NCI-H524 (cell line): ENCODE data around the gene ADAM8.
A peak's percentile ranks its signal among the peaks of the same experiment; 100 is the strongest.
"Not testable (repeated sequence)": the region's sequence is repeated elsewhere in the genome, so short reads cannot be mapped to it uniquely, and the experiment has no call there.

ENCODE experiments used
- DNase-seq, 2 experiments: peaks; one replicate each; lab custom pipeline; 2025; lab: John Stamatoyannopoulos, UW

Gene ADAM8

DNA sequence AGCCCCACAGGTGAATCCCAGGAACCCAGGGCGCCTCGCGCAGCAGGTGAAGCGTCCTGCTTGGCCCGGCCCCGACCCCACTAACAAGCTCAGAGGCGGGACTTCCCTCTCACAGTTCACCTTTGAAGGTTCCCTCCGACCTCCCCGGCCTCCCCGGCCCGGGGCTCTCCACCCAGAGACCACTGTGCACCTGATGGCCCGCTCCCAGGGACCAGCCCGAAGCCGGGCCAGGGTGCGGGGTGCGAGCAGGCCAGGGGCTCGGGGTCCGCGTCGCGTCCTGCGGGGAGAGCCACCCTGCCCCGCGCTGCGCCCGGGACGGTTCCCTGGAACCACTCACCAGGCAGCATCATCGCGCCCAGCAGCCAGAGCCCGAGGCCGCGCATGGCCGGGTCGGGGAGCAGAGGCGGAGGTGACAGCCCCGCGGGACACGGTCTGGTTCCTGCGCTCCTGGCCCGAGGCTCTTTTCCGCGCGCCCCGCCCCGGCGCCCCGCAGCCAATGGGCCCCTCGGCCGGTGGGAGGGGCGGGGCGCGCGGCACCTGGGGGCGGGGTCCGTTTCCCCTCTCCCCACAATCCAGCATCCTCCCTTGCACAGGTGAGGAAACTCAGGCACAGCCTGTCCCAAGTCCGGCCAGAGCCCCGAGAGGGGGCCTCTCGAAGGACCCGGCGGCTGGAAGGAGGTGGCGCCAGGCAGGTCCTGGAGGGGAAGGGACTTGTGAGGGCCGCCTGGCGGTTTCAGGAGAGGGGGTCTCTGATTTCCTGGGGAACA lies at the start of gene ADAM8:
TSS of gene ADAM8 (minus strand) at position 434 of the 767 bp plus-strand sequence. CDS start at position 383, 51 bp downstream.
- DNase-seq = no peak

DNA sequence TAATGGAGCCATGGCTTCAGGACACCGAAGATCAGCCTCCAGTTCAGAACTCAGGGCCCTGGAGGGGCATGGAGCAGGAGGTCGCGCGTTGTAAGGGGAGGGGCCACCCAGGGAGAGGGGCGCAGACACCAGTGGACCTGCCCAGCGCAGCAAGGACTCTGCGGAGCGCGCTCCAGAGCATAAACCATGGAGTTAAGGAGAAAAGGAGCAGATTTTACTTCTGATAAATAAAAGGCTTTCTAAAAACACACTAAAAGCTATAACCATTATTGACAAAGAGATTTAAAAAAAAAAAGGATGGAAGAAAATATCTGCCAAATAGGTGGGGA lies 49.5 kb upstream of the ADAM8 start:
- DNase-seq = no peak

DNA sequence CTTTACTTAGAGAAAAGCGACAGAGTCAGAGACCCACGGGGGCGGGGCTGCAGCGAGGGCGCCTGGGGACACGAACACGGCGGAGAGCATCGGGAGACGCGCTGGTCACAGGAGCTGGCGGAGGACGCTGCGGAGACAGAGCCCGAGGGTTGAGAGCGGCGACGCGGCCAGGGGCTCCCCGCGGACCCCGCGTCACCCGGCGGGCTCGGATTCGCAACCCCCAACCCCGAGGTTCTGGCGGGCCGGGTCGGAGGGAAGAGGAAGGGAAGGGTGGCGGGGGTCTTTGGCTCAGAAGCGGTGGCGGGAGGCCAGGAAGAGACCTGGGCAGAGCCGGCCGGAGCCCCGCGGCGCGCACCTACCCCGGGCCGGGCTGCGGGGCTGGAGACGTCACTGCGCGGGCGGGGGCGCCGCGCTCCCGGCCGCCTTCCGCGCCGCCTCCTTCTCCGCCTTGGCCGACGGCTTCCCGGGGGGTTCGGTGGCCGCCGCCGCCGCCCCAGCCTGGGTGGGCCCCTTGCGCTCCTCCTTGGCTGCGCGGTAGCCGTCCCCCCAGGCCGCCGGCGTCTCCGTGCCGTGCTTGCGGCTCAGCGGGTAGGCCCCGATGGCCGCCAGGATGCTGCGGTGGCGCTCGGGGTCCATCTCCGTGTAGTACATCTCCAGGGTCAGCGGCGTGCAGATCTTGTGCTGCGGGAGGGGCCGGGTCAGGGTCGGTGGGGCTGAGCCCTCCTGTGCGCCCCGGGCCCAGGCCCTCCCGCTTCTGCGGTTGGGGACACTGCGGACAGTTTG lies 49.0 kb upstream of the ADAM8 start:
- DNase-seq = no peak

GRCh38 chr10:133324857-133325260 lies 48.2 kb upstream of the ADAM8 start:
- DNase-seq = no peak

- no peak for DNase-seq
Measured at GRCh38 chr10:133324198-133324792, 47.6 kb upstream of the ADAM8 start.

DNA sequence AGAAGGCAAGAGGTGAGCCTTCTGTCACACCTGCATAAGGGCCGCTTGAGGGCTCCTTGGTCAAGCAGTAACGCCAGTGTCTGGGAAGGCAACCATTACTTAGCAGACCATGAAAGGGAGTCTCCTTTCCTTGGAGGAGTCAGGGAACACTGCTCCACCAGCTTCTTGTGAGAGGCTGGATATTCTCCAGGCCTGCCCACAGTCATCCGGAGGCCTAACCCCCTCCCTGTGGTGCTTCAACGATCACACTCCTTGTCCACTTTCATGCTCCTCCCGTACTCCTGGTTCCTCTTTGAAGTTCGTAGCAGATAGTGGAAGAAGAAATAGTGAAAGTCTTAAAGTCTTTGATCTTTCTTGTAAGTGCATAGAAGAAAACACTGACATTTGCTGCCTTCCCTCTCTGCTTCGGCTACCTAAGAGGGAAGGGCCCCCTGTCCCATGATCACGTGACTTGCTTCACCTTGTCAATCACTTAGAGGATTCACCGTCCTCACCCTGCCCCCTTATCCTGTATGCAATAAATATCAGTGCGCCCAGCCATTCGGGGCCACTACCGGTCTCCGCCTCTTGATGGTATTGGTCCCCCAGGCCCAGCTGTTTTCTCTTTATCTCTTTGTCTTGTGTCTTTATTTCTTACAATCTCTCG lies 45.5 kb upstream of the ADAM8 start:
- DNase-seq = not testable (repeated sequence)

DNA sequence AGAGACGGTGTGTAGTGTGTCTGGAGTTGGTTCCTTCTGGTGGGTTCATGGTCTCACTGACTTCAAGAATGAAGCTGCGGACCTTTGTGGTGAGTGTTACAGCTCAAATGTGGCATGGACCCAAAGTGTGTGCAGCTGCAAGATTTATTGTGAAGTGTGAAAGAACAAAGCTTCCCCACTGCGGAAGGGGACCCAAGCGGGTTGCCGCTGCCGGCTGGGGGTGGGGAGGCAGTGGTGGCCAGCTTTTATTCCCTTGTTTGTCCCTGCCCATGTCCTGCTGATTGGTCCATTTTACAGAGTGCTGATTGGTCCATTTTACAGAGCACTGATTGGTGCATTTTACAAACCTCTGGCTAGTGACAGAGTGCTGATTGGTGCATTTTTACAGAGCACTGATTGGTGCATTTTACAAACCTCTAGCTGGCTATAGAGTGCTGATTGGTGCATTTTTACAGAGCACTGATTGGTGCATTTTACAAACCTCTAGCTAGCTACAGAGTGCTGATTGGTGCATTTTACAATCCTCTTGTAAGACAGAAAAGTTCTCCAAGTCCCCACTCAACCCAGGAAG lies 44.3 kb upstream of the ADAM8 start:
- DNase-seq = not testable (repeated sequence)

GRCh38 chr10:133318494-133319127 lies 41.9 kb upstream of the ADAM8 start:
- DNase-seq = peak in 1 of 2 experiments; percentile 22

DNA sequence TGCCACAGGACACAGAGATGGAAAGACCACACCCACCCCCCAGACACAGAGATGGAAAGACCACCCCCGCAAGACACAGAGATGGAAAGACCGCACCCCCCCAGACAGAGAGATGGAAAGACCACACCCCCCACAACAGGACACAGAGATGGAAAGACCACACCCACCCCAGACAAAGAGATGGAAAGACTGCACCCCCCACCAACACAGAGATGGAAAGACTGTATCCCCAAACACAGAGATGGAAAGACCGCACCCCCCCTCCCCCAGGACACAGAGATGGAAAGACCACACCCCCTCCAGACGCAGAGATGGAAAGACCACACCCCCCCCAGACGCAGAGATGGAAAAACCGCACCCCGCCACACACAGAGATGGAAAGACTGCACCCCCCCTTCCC lies 40.1 kb upstream of the ADAM8 start:
- no peak for DNase-seq

DNA sequence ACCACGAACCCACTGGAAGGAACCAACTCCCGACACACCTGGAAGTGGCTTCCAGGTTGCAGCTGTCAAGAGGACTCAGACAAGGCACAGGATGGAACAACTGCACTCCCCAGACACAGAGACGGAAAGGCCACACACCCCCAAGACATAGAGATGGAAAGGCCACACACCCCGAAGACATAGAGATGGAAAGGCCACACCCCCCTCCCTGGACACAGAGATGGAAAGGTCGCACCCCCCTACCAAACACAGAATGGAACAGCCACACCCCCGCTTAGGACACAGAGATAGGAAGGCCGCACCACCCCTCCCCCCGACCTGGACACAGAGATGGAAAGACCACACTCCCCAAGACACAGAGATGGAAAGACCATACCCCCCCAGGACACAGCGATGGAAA lies 39.6 kb upstream of the ADAM8 start:
- no peak for DNase-seq

- peak in 1 of 2 experiments; percentile 3 for DNase-seq
Measured at GRCh38 chr10:133315847-133316246, 39.2 kb upstream of the ADAM8 start.

DNA sequence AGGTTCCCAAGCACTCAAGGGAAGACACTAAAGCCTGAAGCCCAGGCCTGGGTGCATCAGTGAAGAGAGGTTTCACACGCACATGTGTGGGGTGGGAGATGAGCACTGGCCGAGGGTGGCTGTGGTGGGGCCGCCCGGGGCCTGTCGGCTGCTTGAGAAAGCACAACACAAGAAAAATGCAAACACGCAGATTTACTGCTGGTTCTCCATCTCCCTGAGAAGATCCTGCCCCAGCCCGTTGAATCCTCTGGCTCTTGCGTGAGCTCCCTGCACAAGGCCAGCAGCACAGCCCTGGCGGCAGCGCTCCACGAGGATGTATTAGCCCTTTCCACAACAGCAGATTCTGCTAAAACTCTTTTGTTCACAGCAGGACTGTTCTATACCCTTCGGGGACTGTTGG lies 38.2 kb upstream of the ADAM8 start:
- no peak for DNase-seq

- no peak for DNase-seq
Measured at GRCh38 chr10:133313192-133313591, 36.5 kb upstream of the ADAM8 start.

- no peak for DNase-seq
Measured at GRCh38 chr10:133312769-133313145, 36.1 kb upstream of the ADAM8 start.

DNA sequence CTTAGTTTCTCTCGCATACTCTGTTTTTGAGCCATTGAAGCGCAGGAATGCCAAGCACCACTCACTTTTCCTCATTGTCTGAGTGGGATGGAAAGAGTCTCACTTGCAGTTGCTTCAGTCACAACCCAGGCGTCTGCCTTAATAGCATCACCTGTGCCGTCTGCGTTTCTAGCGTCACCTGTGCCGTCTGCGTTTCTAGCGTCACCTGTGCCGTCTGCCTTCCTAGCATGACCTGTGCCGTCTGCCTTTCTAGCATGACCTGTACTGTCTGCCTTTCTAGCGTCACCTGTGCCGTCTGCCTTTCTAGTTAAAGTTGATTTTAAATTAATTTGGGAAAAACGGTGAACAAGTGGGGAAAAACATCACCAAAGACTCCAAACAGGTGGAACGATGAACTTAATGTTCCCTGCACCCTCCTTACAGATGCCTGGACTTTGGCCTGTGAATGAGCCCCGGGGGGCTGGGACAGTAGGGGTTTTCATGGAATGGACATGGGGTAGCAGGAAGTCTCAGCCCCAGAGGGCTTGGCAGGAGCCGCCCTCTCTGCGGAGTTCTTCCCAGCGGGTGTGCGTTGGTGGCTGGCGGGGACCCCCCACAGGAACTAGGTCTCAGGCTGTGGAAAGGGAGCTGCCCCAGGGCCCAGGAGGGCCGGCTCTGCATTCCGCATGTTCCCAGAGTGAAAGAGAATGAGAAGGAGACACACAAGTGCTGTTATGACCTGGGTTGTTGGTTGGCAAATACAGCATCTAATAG lies 35.5 kb upstream of the ADAM8 start:
- no peak for DNase-seq

- no peak for DNase-seq
Measured at GRCh38 chr10:133311570-133311969, 34.9 kb upstream of the ADAM8 start.

DNA sequence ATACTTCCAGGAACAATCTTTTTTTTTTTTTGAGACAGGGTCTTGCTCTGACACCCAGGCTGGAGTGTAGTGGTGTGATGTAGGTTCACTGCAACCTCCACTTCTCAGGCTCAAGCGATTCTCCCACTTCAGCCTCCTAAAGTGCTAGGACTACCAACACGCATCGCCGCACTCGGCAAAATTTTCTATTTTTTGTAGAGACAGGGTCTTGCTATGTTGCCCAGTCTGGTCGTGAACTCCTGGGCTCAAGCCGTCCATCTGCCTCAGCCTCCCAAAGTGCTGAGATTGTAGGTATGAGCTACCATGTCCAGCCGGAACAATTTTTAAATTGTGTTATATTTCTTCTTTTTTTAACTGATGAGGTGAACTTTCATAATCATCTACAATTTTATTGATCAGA lies 34.1 kb upstream of the ADAM8 start:
- DNase-seq = no peak

GRCh38 chr10:133310399-133310755 lies 33.7 kb upstream of the ADAM8 start:
- no peak for DNase-seq

DNA sequence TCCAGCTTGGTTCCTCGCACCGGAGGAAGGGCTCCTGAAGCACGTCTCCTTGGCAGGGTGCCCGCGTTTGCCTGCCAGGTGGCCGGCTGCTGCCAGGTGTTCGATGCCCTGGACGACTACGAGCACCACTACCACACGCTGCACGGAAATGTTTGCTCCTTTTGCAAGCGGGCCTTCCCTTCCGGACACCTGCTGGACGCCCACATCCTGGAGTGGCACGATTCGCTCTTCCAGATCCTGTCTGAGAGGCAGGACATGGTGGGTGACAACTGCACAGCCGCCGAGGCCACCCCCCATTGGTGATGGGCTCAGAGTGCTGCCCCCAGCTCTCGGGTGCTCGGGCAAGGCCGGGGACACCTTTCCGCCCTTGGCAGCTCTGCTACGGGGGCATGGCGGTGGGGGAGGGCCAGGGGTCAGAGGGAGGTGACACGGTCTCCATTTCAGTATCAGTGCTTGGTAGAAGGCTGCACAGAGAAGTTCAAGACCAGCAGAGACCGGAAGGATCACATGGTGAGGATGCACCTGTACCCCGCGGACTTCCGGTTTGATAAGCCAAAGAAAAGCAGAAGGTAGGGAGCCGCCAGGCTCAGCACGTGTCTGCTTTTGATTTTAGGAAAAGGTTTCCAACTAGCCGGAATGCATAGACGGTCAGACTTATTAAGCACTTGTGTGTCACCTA lies 33.2 kb upstream of the ADAM8 start:
- DNase-seq = no peak

DNA sequence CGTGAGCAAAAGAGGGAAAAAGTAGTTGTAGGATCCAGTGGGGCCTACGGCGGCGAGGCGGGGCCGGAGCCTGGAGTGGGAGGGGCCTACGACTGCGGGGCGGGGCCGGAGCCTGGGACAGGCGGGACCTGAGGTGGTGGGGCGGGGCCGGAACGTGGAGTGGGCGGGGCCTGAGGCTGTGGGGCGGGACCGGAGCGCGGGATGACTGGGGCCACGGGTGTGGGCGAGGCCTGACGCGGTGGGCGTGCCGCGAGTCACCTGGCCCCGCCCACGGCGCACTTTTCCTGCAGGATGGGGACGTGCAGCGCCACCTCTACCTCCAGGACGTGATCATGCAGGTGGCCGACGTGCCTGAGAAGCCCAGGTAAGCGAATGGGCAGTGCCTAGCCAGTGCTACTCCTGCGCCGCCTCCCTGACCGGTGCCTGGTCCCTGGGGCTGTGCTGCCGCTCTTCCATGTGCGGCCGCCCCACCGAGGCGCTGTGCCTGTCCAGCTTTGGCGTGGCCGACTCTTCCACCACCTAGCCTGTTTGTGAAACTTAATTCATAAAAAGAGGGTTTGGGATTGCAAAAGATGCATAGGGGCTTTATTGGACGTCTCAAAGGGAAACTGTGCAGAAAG lies 32.5 kb upstream of the ADAM8 start:
- DNase-seq = peak in 1 of 2 experiments; percentile 29
